Neutrophil (primary cell): ENCODE results near the gene MAP3K7CL.

Source experiments
- H3K27ac ChIP-seq: fragments of 200-600 bp; sonication (generic); 2 replicates; pipeline ENCODE4 v1.5.1; 2016; ENCODE audit warnings: mild to moderate bottlenecking, moderate library complexity
- H3K27me3 ChIP-seq: fragments of 200-600 bp; sonication (generic); 2 replicates; pipeline ENCODE4 v1.6.0; 2016; ENCODE audit warnings: mild to moderate bottlenecking
- H3K36me3 ChIP-seq: fragments of 200-600 bp; sonication (generic); 2 replicates; pipeline ENCODE4 v1.5.1; 2017
- H3K4me1 ChIP-seq, 2 experiments: fragments of 200-600 bp in 1 of 2; sonication (generic) in 1 of 2; 1 replicate in 1 of 2; 2 replicates in 1 of 2; pipeline versions ENCODE4 v1.5.1 to v1.6.1; 2013 to 2016; ENCODE audit warnings: low read depth in 1 of 2, low read length in 1 of 2, mild to moderate bottlenecking in 1 of 2, moderate library complexity in 1 of 2; ENCODE audit not compliant: control insufficient read depth in 1 of 2, insufficient read depth in 1 of 2
- H3K4me3 ChIP-seq, 2 experiments: fragments of 200-600 bp in 1 of 2; sonication (generic) in 1 of 2; 1 replicate in 1 of 2; 2 replicates in 1 of 2; pipeline ENCODE4 v1.5.1; 2013 to 2016; ENCODE audit warnings: low read depth in 1 of 2, low read length in 1 of 2, mild to moderate bottlenecking in 1 of 2, moderate library complexity in 1 of 2
- H3K9me3 ChIP-seq: fragments of 200-600 bp; sonication (generic); 2 replicates; pipeline ENCODE4 v1.5.1; 2016
- CTCF ChIP-seq: fragments of 200-600 bp; sonication (generic); IDR thresholded peaks from 2 replicates; pipeline ENCODE4 v1.5.1; 2016; ENCODE audit warnings: antibody characterized with exemption

The MAP3K7CL gene

GRCh38 chr21:29187944-29188343 is 57.5 kb downstream of the MAP3K7CL start:
- no peak overlapping the region for H3K27ac ChIP-seq

GRCh38 chr21:29189353-29189752 is 58.9 kb downstream of the MAP3K7CL start:
- no peaks in the 10 kb centered on the region for H3K27me3 ChIP-seq
- H3K36me3 ChIP-seq: no peaks in the 10 kb centered on the region
- no peak for TF ChIP-seq CTCF
- peak overlapping the region; percentile 98 for H3K27ac ChIP-seq
- H3K4me1 ChIP-seq: peaks cover 72 to 76% of the 10 kb centered on the region in 2 experiments
- no peak overlapping the region for H3K4me3 ChIP-seq
- H3K9me3 ChIP-seq: no peaks in the 10 kb centered on the region

More at GRCh38 chr21:29187944-29188343, 57.5 kb downstream of the MAP3K7CL start:
- no peak overlapping the region for H3K4me3 ChIP-seq
- no peaks in the 10 kb centered on the region for H3K9me3 ChIP-seq
- no peaks in the 10 kb centered on the region for H3K36me3 ChIP-seq
- no peak for TF ChIP-seq CTCF
- H3K4me1 ChIP-seq: peaks cover 73 to 78% of the 10 kb centered on the region in 2 experiments
- no peaks in the 10 kb centered on the region for H3K27me3 ChIP-seq

- no peaks in the 10 kb centered on the region for H3K27me3 ChIP-seq
- H3K27ac ChIP-seq: peak overlapping the region; percentile 98
- H3K9me3 ChIP-seq: no peaks in the 10 kb centered on the region
- no peaks in the 10 kb centered on the region for H3K36me3 ChIP-seq
- peaks cover 72 to 76% of the 10 kb centered on the region in 2 experiments for H3K4me1 ChIP-seq
- TF ChIP-seq CTCF: no peak
- peak overlapping the region; percentile 3 to 39 for H3K4me3 ChIP-seq
Measured at GRCh38 chr21:29190923-29191331, 60.5 kb downstream of the MAP3K7CL start.

GRCh38 chr21:29193072-29193471 is 62.6 kb downstream of the MAP3K7CL start:
- Histone ChIP-seq H3K27ac (peak overlapping the region; percentile 98), H3K9me3 (no peaks in the 10 kb centered on the region), H3K4me3 (peak overlapping the region in 1 of 2 experiments; percentile 15), H3K27me3 (no peaks in the 10 kb centered on the region), H3K4me1 (peaks cover 74 to 88% of the 10 kb centered on the region in 2 experiments), H3K36me3 (no peaks in the 10 kb centered on the region)
- TF ChIP-seq CTCF: no peak

GRCh38 chr21:29193901-29194300 is 63.5 kb downstream of the MAP3K7CL start:
- peaks cover 74 to 88% of the 10 kb centered on the region in 2 experiments for H3K4me1 ChIP-seq
- no peaks in the 10 kb centered on the region for H3K27me3 ChIP-seq
- H3K9me3 ChIP-seq: no peaks in the 10 kb centered on the region
- H3K4me3 ChIP-seq: peak overlapping the region in 1 of 2 experiments; percentile 15
- H3K27ac ChIP-seq: peak overlapping the region; percentile 98
- H3K36me3 ChIP-seq: no peaks in the 10 kb centered on the region
- TF ChIP-seq CTCF: no peak

GRCh38 chr21:29194342-29194741 is 63.9 kb downstream of the MAP3K7CL start:
- peaks cover 74 to 83% of the 10 kb centered on the region in 2 experiments for H3K4me1 ChIP-seq
- no peaks in the 10 kb centered on the region for H3K27me3 ChIP-seq
- H3K9me3 ChIP-seq: no peaks in the 10 kb centered on the region
- TF ChIP-seq CTCF: no peak
- H3K36me3 ChIP-seq: no peaks in the 10 kb centered on the region
- H3K27ac ChIP-seq: peak overlapping the region; percentile 98
- peak overlapping the region in 1 of 2 experiments; percentile 20 for H3K4me3 ChIP-seq
